Transverse colon (tissue), 4 donors: ENCODE measurements around the gene RNFT2. TPM values are rescaled to one million over a fixed set of nuclear protein-coding genes. Genes with fewer than 3 reads are reported as not detected.

Experiments
- DNase-seq: peaks from one replicate; pipeline ENCODE4 v3.0.0-alpha.2; 2019
- H3K27ac ChIP-seq, 4 donors: fragments of 200-600 bp; sonication (generic); 2 replicates each; pipeline ENCODE4 v1.5.1; 2016 to 2018; ENCODE audit warnings: inconsistent platforms in 4 of 4
- H3K27me3 ChIP-seq: fragments of 200-600 bp; sonication (generic); 2 replicates; pipeline ENCODE4 v1.5.1; 2017; ENCODE audit warnings: inconsistent platforms
- H3K36me3 ChIP-seq, 4 donors: fragments of 200-600 bp; sonication (generic); 2 replicates each; pipeline ENCODE4 v1.5.1; 2017 to 2019; ENCODE audit warnings: inconsistent platforms in 4 of 4
- H3K4me1 ChIP-seq, 4 donors: fragments of 200-600 bp; sonication (generic); 2 replicates each; pipeline ENCODE4 v1.5.1; 2017 to 2020; ENCODE audit warnings: inconsistent platforms in 4 of 4
- H3K4me3 ChIP-seq, 4 donors: fragments of 200-600 bp; sonication (generic); 1 replicate in 1 of 4; 2 replicates in 3 of 4; pipeline versions ENCODE4 v1.5.1 to v1.6.1; 2017 to 2019; ENCODE audit warnings: inconsistent platforms in 4 of 4
- H3K9me3 ChIP-seq, 2 donors: fragments of 200-600 bp; sonication (generic); 2 replicates each; pipeline ENCODE4 v1.5.1; 2017 to 2019; ENCODE audit warnings: inconsistent platforms in 2 of 2
- EP300 ChIP-seq: sonication (generic); formaldehyde crosslinking; IDR thresholded peaks from one replicate; pipeline ENCODE4 v1.6.1; 2017; ENCODE audit warnings: antibody characterized with exemption, low read depth
- POLR2A ChIP-seq: fragments of 450-650 bp; IDR thresholded peaks from one replicate; pipeline ENCODE4 v1.6.1; 2016; ENCODE audit warnings: antibody characterized with exemption, mild to moderate bottlenecking, moderate library complexity
- POLR2AphosphoS5 ChIP-seq, 3 donors: sonication (generic); formaldehyde crosslinking; IDR thresholded peaks; one replicate each; pipeline ENCODE4 v1.6.1; 2016; ENCODE audit warnings: antibody characterized with exemption in 3 of 3
- WGBS, 2 donors: methylation state at CpG; one replicate each; pipeline ENCODE4 v1.1.5; 2018; ENCODE audit warnings: low coverage in 1 of 2; 5-methylcytosine and 5-hydroxymethylcytosine counted together
- in situ Hi-C, 4 donors: fragments of 200-750 bp; cut with MboI; loops; one replicate each; pipeline versions ENCODE4 v1.15.0 to v1.15.1; 2017; ENCODE audit warnings: low sequenced_read_pairs in 3 of 4, low pct_ligation_motif_present in 1 of 4, low pct_unique_long_range_greater_than_20kb in 1 of 4
- intact Hi-C: fragments of 100-400 bp; cut with DNase I; formaldehyde crosslinking; loops from one replicate; pipeline ENCODE4 v1.15.1; 2023; ENCODE audit warnings: low total_unique reads
- total RNA-seq, 4 donors: library from RNA; depleted of rRNA; stranded (reverse); fragments of >200 nt; gene quantifications; one replicate each; pipeline ENCODE4 v1.1.0, GENCODE V29; 2016
- TF ChIP-seq, protein P1 (sequence below), 5 experiments: fragments of 200-600 bp in 3 of 5; fragments of 450-650 bp in 2 of 5; sonication (generic) in 3 of 5; IDR thresholded peaks; 1 replicate in 2 of 5; 2 replicates in 3 of 5; pipeline ENCODE4 v1.5.1; 2016 to 2017; ENCODE audit warnings: antibody characterized with exemption in 5 of 5, inconsistent platforms in 3 of 5, mild to moderate bottlenecking in 2 of 5, moderate library complexity in 1 of 5

The RNFT2 gene
- total RNA-seq, 4 donors from 2014 or later: 0.20 to 1.1 (median 0.68) TPM; not detected in 1

DNA sequence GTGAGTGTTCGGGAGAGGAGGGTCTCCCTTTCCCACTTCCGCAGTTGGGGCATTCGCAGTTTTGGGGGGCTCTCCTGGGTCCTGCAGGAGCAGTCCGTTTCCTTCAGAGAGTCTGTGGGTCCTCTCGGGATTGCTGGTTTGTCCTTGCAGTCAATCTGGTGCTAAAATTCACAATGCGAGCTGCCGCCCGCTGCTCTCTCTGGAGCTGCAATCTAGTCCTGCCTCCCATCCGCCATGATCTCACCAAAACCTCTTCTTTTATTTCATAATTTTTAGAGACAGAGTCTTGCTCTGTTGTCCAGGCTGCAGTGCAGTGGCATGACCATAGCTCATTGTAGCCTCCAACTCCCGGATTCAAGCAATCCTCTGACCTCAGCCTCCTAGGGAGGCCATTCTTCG is 22.5 kb downstream of the RNFT2 start:
- in situ Hi-C loops: no loop called here
- H3K4me3 ChIP-seq: no peak overlapping the region
- WGBS, 2 donors: 91 to 93% methylated on average over 3 to 11 of the region's 11 CpGs

DNA sequence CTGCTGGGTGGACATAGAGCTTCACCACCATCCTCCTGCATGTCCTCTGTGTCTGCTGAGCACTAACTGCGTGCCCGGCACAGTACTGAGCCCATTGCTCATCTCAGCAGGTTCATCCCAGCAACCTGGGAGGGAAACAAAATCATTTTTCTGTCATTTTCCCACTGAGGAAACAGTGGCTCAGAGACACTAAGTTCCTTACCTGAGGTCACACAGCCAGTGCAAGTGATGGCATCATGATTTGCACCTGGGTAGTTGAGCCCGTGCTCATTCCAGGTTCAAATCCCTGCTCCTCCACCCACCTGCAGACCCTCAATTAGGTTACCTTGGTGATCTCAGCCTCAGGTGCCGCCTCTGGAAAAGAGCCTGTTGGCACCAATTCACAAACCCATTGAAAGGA is 23.4 kb downstream of the RNFT2 start:
- intact Hi-C loops (no loop called here), in situ Hi-C loops (no loop called here)
- Histone ChIP-seq H3K4me1 (no peaks in the 10 kb centered on the region), H3K27me3 (no peaks in the 10 kb centered on the region), H3K36me3 (no peaks in the 10 kb centered on the region), H3K9me3 (no peaks in the 10 kb centered on the region), H3K27ac (no peak overlapping the region), H3K4me3 (no peak overlapping the region)
- WGBS, 2 donors: 96% methylated on average over 4 of the region's 4 CpGs; no CpG with 5 or more reads in 1 of the 2 donors
- no peak for DNase-seq
- TF ChIP-seq EP300 (no peak), POLR2AphosphoS5 (IDR thresholded peaks at IDR 0.05) (no peak), POLR2A (no peak)
- TF ChIP-seq, protein P1, sequence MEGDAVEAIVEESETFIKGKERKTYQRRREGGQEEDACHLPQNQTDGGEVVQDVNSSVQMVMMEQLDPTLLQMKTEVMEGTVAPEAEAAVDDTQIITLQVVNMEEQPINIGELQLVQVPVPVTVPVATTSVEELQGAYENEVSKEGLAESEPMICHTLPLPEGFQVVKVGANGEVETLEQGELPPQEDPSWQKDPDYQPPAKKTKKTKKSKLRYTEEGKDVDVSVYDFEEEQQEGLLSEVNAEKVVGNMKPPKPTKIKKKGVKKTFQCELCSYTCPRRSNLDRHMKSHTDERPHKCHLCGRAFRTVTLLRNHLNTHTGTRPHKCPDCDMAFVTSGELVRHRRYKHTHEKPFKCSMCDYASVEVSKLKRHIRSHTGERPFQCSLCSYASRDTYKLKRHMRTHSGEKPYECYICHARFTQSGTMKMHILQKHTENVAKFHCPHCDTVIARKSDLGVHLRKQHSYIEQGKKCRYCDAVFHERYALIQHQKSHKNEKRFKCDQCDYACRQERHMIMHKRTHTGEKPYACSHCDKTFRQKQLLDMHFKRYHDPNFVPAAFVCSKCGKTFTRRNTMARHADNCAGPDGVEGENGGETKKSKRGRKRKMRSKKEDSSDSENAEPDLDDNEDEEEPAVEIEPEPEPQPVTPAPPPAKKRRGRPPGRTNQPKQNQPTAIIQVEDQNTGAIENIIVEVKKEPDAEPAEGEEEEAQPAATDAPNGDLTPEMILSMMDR (IDR thresholded peaks at IDR 0.05): no peak

More for the DNA sequence above, 22.5 kb downstream of the RNFT2 start:
- Histone ChIP-seq H3K36me3 (no peaks in the 10 kb centered on the region), H3K27me3 (no peaks in the 10 kb centered on the region), H3K4me1 (no peaks in the 10 kb centered on the region), H3K9me3 (no peaks in the 10 kb centered on the region), H3K27ac (no peak overlapping the region)
- intact Hi-C loops: no loop called here
- TF ChIP-seq EP300 (no peak), POLR2AphosphoS5 (IDR thresholded peaks at IDR 0.05) (no peak), POLR2A (no peak)
- TF ChIP-seq, protein P1 (IDR thresholded peaks at IDR 0.05): no peak
- no peak for DNase-seq

DNA sequence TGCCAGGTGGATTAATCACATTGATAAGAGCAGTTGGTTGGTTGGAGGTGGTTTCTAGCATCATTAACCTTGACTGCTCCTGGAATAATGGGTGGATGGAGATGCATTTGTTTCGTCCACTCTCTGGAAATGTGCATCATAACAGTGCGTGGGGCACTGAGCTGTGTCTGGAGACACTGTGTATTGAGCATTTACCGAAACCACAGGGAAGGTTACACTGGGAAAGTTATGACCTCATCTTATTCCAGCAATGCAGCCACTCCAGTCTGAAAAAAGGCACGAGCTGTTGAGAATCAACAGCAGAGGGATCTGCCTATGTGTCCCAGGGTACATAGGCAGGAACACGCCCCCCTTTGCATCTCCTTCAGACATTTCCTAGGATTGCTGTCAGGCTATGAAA is 27.2 kb downstream of the RNFT2 start:
- no peak for TF ChIP-seq EP300
- TF ChIP-seq POLR2A: no peak
- no peak for TF ChIP-seq POLR2AphosphoS5 (IDR thresholded peaks at IDR 0.05)
- TF ChIP-seq, protein P1 (IDR thresholded peaks at IDR 0.05): no peak
- Histone ChIP-seq H3K4me1 (no peaks in the 10 kb centered on the region), H3K27ac (no peak overlapping the region), H3K36me3 (no peaks in the 10 kb centered on the region), H3K27me3 (no peaks in the 10 kb centered on the region), H3K9me3 (no peaks in the 10 kb centered on the region), H3K4me3 (no peak overlapping the region)
- no peak for DNase-seq
- 75 to 80% methylated on average over 2 to 5 of the region's 5 CpGs for WGBS, 2 donors
- in situ Hi-C loops (no loop called here), intact Hi-C loops (no loop called here)

DNA sequence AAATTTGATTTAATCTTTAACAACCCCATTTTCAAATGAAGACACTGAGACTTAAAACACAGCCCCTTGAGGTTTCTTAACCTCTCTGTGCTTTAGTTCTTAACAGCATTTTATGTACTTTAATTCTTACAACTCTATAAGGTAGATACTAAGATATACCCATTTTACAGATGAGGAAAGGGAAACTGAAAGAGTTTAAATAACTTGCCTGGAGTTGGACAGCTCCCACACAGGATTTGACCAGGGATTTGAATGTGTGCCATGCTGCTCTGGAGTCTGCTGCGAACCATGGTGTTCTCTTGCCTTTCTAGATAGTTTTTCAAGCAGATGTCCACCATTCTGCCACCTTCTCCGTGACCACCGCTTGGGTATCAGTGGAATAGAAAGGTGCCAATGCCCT is 28.2 kb downstream of the RNFT2 start:
- Histone ChIP-seq H3K4me3 (no peak overlapping the region), H3K36me3 (no peaks in the 10 kb centered on the region), H3K4me1 (no peaks in the 10 kb centered on the region), H3K27me3 (no peaks in the 10 kb centered on the region), H3K27ac (no peak overlapping the region), H3K9me3 (no peaks in the 10 kb centered on the region)
- intact Hi-C loops (no loop called here), in situ Hi-C loops (no loop called here)
- WGBS, 2 donors: 90 to 100% methylated on average over 1 to 3 of the region's 3 CpGs
- DNase-seq: no peak
- no peak for TF ChIP-seq EP300
- no peak for TF ChIP-seq POLR2A
- no peak for TF ChIP-seq POLR2AphosphoS5 (IDR thresholded peaks at IDR 0.05)
- TF ChIP-seq, protein P1 (IDR thresholded peaks at IDR 0.05): no peak
